Fibroblast of villous mesenchyme (primary cell): ENCODE measurements around the gene HEATR3. TPM values are rescaled to one million over a fixed set of nuclear protein-coding genes. Genes with fewer than 3 reads are reported as not detected.

Experiments used
- small RNA-seq: library from RNA; depleted of rRNA; stranded (forward); fragments of <200 nt; gene quantifications from one replicate; pipeline ENCODE3, GENCODE V24; 2012
- total RNA-seq: library from RNA; depleted of rRNA; stranded (reverse); fragments of >200 nt; gene quantifications from 2 replicates; pipeline ENCODE4 v1.2.3, GENCODE V29; 2012

HEATR3 gene
- total RNA-seq, 1 donor = 34.5 TPM

Small RNA genes lying within 50 kb of the gene (small RNA-seq; reads per million reads assigned to genes)
- not detected for gene RF00017
- gene RF00156 = not detected
- 0.47 reads per million for gene RNY4P3
- gene RPL10P14 = not detected

Other genes with a start within 250 kb of the HEATR3 start
- gene ZNF423, start 209.9 kb upstream of the HEATR3 start, total RNA-seq = 0.32 and 0.43 TPM in 2 replicates
- gene CNEP1R1, start 40.7 kb upstream of the HEATR3 start, total RNA-seq = 26.7 and 44.5 TPM in 2 replicates
- 7.1 and 12.5 TPM in 2 replicates for gene TENT4B, start 87.3 kb downstream of the HEATR3 start, total RNA-seq
- gene ADCY7, start 200.6 kb downstream of the HEATR3 start, total RNA-seq = 39.9 and 44.9 TPM in 2 replicates